ENCODE measurements around the gene ARNT2.

The ARNT2 gene

DNA sequence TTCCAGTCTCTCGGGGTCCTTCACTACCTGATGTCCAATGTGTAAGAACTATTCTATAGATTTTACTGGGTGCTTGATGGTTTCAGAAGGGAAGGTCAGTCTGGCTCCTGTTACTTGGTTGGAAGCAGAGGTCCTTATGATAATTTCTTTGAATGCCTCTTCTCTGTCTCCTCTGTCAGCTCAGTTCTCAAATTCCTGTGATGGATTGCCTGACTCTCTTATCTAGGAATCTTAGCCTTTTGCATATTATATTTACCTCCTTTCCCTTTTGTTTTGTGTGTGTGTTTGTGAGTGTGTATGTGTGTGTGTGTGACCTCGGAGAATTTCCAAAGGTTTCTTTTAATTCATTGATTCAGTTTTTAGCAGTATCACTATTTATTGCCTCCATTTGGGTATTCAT, 88.2 kb downstream of the ARNT2 start:
- no peak overlapping the region for H3K4me3 ChIP-seq (ENCODE audit: low read depth, low read length)
- DNase-seq (ENCODE audit: low read depth) = no peak
- TF ChIP-seq, protein P1, sequence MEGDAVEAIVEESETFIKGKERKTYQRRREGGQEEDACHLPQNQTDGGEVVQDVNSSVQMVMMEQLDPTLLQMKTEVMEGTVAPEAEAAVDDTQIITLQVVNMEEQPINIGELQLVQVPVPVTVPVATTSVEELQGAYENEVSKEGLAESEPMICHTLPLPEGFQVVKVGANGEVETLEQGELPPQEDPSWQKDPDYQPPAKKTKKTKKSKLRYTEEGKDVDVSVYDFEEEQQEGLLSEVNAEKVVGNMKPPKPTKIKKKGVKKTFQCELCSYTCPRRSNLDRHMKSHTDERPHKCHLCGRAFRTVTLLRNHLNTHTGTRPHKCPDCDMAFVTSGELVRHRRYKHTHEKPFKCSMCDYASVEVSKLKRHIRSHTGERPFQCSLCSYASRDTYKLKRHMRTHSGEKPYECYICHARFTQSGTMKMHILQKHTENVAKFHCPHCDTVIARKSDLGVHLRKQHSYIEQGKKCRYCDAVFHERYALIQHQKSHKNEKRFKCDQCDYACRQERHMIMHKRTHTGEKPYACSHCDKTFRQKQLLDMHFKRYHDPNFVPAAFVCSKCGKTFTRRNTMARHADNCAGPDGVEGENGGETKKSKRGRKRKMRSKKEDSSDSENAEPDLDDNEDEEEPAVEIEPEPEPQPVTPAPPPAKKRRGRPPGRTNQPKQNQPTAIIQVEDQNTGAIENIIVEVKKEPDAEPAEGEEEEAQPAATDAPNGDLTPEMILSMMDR (IDR thresholded peaks at IDR 0.05; ENCODE audit: control insufficient read depth, extremely low read depth, insufficient read depth) = no peak

DNA sequence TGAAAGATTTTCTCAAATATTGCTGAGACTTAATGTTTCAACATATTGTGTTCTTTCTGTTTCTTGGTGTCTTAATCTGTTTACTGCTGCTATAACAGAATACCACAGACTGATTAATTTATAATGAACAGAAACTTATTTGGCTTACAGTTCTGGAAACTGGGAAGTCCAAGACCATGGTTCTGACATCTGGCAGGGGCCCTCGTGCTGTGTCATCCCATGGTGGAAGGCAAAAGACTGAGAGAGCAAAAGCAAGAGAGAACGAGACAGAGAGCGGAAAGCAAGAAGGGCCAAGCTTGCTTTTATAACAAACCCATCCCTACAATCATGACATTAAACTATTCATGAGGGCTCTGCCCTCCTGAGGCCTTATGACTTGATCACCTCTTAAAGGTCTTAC, 88.7 kb downstream of the ARNT2 start:
- no peak overlapping the region for H3K4me3 ChIP-seq (ENCODE audit: low read depth, low read length)
- DNase-seq (ENCODE audit: low read depth) = no peak
- TF ChIP-seq, protein P1 (IDR thresholded peaks at IDR 0.05; ENCODE audit: control insufficient read depth, extremely low read depth, insufficient read depth) = no peak

DNA sequence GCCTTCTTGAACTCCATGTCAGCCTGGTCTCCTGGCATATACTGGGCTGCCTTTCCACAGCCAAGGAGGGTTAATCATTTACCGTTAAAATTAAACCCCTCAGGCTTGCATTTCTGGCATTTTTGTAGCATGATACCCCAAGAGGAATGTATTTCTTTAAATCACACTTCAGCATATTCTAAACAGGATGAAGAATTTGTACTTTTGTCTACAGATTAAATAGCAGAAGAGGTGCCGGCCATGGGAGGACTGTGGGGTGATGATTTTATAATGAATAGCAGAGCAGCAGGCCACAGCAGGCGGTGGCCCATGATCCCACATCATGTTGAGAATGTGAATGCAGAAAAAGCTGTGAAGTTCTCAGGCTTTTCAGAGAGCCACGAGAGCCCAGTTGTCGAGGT, 90.2 kb downstream of the ARNT2 start:
- TF ChIP-seq, protein P1 (IDR thresholded peaks at IDR 0.05; ENCODE audit: control insufficient read depth, extremely low read depth, insufficient read depth) = no peak
- DNase-seq (ENCODE audit: low read depth) = no peak

DNA sequence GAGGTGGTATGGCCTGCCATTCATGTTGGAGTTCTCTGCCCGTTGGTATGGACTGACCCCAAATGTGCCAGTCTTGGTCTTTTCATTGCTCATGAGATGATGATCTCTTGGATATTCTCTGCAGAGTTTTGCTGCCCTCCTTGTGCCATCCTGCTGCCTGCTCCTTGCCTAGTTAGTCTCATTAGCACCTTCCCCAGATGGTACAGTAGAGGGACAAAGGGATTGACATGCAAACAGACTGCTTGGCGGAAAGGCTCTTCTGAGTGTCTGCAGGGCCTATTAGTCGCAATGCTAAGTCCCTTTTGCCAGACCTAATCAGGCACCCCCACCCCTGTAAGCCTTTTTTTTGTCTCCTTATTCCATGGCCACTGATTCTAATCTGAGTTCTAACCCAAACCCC, 90.6 kb downstream of the ARNT2 start:
- TF ChIP-seq, protein P1 (IDR thresholded peaks at IDR 0.05; ENCODE audit: control insufficient read depth, extremely low read depth, insufficient read depth) = no peak
- no peak for DNase-seq (ENCODE audit: low read depth)
- no peak overlapping the region for H3K4me3 ChIP-seq (ENCODE audit: low read depth, low read length)

More for the DNA sequence above, 90.2 kb downstream of the ARNT2 start:
- no peak overlapping the region for H3K4me3 ChIP-seq (ENCODE audit: low read depth, low read length)

DNA sequence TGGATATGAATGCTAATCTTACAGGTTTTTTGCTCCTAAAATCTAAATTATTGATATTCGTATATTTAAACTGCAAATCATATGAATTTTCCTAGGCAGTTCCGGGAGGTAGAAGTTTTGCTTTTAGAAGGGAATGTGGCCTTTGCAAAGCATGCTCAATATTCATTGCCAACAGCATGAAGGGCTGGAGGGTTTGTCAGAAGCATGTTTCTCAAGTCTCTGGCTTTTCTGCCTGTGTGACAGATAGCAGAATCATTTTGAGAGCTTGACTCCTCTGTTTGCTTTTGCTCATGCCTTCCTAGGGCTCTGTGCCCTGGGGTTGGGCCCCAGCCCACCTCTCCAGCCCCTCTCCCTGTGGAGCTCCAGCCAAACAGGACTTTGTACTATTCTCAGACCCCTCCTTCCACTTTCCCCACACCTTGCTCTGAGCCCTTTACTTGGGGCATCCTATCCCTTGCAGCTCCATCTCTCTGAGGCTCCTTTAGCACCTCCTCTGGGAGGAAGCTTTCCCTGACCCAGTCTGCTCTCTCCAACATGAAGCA, 91.3 kb downstream of the ARNT2 start:
- DNase-seq (ENCODE audit: low read depth) = no peak
- TF ChIP-seq, protein P1 (IDR thresholded peaks at IDR 0.05; ENCODE audit: control insufficient read depth, extremely low read depth, insufficient read depth) = no peak
- no peak overlapping the region for H3K4me3 ChIP-seq (ENCODE audit: low read depth, low read length)

DNA sequence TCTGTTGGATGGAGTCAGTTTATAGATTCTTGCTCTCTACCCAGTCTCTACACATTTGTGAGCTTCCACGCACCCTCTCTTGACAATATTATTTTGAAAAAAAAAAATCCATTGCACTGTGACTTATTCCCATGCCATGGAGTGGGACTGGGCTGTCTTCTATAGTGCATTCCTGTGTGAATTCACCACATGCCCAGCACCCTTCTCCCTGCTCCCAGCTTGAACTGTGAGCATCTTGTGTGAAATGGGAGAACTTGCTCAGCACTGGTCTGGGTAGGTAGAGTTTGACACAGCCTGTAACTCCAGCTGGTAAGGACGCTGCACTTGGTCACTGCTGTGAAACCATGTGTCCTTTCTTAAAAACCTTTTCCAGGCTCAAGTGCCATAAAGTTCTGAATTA, 91.9 kb downstream of the ARNT2 start:
- H3K4me3 ChIP-seq (ENCODE audit: low read depth, low read length) = no peak overlapping the region
- TF ChIP-seq, protein P1 (IDR thresholded peaks at IDR 0.05; ENCODE audit: control insufficient read depth, extremely low read depth, insufficient read depth) = no peak
- no peak for DNase-seq (ENCODE audit: low read depth)

DNA sequence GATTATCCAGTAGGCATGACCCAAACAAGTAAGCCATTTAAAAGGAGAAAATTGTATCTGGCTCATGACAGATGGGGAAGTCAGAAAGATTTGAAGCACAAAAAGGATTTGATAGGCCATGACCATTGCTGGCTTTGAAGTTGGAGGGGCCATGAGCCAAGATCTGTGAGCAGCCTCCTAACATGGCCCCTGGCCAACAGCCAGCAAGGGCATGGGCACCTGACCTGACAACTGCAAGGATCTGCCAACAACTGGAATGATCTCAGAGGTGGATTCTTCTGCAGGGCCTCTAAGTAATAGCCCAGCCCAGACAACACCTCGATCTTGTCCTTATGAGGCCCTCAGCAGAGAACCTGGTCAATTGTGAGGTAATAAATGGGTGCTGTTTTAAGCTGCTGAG, 93.0 kb downstream of the ARNT2 start:
- H3K4me3 ChIP-seq (ENCODE audit: low read depth, low read length) = no peak overlapping the region
- no peak for DNase-seq (ENCODE audit: low read depth)
- TF ChIP-seq, protein P1 (IDR thresholded peaks at IDR 0.05; ENCODE audit: control insufficient read depth, extremely low read depth, insufficient read depth) = no peak
